NCI-H1930 (cell line): ENCODE data around the gene CCND2.
A peak's percentile ranks its signal among the peaks of the same experiment; 100 is the strongest.

Experiments
- DNase-seq, 2 experiments: peaks; one replicate each; lab custom pipeline; 2025; lab: John Stamatoyannopoulos, UW

Gene CCND2

GRCh38 chr12:4289998-4290790, 16.6 kb downstream of the CCND2 start:
- no peak for DNase-seq

GRCh38 chr12:4292341-4293073, 18.9 kb downstream of the CCND2 start:
- DNase-seq: no peak

GRCh38 chr12:4293299-4293965, 19.9 kb downstream of the CCND2 start:
- no peak for DNase-seq

- no peak for DNase-seq
Measured at GRCh38 chr12:4293966-4294505, 20.5 kb downstream of the CCND2 start.

DNA sequence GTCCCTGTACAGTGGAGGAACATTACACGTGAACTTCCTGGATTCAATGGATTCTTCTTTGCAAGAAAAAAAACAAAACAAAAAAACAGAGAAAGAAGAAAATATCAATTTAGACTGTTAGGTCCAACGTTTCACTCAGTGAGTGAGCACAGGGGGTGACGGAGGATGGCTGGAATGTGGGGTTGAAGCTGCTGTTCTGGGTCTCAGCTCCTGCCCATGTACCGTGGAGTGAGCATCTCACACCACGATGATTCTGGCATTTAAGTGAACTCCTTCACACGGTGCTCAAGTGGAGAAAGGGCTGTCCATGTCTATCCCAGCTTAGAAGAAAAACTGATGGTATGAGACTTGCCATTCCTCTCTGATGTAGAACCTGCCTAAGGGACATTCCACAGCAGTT, 23.2 kb downstream of the CCND2 start:
- no peak for DNase-seq

DNA sequence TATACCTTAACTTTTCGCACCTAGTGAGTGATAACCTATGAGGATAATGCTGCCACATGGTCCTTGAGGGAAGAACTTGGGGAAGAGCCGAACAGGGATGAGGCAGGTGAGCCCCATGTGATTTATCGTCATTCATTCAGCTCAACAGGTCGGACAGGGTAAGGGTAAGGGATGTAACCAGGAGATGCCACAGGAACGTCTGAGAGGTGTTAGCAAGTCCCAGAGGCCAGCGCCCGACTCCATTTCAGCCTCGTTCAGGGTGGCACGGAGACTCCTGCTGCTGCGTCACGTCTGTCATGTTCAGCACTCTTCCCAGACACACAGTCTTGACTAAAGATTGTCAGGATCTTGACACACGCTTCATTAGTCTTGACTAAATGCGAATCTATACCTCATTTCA, 24.1 kb downstream of the CCND2 start:
- no peak for DNase-seq

DNA sequence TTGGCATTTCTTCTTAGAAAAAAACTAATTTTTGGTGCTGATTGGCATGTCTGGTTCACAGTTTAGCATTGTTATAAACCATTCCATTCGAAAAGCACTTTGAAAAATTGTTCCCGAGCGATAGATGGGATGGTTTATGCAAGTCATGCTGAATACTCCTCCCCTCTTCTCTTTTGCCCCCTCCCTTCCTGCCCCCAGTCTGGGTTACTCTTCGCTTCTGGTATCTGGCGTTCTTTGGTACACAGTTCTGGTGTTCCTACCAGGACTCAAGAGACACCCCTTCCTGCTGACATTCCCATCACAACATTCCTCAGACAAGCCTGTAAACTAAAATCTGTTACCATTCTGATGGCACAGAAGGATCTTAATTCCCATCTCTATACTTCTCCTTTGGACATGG, 27.3 kb downstream of the CCND2 start:
- no peak for DNase-seq

GRCh38 chr12:4301932-4302501, 28.5 kb downstream of the CCND2 start:
- DNase-seq: no peak

- no peak for DNase-seq
Measured at GRCh38 chr12:4302881-4303280, 29.3 kb downstream of the CCND2 start.

GRCh38 chr12:4303750-4304149, 30.2 kb downstream of the CCND2 start:
- DNase-seq: no peak

DNA sequence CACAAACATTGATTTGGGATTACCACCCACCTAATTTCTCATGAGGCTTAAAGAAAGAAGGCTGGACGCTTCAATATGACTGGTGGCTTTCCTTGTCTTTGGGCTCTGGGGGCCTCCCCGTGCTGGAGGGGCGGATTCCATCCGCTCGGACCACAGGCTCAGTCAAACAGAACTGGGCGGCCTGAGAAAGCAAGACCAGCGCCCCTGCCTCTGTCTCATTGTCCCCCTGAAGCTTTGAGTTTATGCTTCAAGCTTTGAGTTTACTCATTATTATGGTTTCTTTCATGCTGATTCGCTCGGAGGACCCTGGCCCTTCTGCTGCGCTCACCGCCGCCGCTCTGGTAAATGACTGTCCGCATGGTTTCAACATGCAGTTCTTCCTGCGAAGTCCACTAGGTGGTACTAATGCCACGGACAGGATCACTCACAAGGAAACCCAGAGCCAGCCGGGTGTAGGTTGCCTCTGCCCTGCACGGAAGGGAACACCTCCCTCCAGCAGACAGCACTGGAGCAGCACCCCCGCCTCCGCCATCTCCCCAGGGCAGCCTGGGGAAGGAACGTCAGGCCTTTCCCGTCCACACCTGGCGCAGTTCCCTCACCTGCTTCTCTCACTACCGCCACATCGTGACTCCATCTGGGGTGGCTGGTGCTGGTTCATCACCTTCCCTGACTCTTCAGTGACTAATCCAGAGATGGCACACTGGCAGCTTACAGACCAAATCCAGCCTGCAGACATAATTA, 34.2 kb downstream of the CCND2 start:
- peak; percentile 66 to 78 for DNase-seq

DNA sequence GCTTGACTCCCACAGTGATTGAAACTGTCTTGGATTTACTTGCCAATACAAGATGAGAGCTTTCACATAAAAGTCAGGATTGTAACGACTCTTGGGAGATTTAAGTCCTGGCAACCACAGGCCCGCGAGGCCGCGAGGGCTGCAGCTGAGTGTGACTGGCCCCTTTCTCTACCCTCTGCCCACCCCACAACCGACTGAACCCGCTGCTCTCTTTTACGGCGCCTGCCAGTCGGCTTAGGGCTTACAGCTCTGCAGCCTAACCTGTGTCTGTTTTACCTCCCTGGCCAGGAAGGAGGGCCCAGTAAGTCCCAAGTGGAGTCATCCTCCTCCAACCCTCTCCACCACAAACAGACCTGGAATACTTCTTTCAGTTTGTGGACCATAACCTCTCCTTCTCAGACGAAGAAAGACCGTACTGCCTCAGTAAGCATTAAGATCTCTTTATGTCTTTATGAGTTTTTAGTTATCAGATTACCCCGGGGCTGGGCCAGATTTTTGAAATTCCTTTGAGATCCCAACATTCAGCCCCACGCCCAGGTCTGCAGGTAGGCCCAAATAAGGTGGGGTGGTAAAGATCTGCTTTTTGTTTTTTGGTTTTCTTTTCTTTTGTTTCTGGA, 34.9 kb downstream of the CCND2 start:
- DNase-seq: no peak

DNA sequence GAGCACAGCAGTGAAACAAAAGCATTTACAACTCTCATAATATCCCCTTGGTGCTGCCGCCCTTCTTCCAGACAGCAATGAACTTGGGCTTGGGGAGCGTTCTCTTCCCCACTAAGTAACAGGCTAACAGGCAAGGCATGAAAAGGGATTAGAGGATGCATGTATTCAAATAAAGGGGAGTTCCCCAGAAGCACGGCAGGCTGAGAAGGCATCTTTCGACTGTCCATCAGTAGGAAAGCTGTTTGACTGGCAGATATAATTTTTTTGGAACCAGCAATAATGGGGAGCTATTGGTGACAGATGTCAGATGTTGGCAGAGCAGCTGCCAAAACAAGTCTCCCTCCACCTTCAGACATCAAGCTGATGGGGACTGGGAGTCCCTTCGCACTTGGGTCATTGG, 38.2 kb downstream of the CCND2 start:
- no peak for DNase-seq

- no peak for DNase-seq
Measured at GRCh38 chr12:4312251-4312650, 38.7 kb downstream of the CCND2 start.

- no peak for DNase-seq
Measured at GRCh38 chr12:4320497-4320852, 46.9 kb downstream of the CCND2 start.

GRCh38 chr12:4320853-4321701, 47.5 kb downstream of the CCND2 start, which contains the start of gene TIGAR:
TSS of gene TIGAR (plus strand) at chr12:4321213. CDS start at chr12:4321272, 59 bp downstream.
- DNase-seq: peak; percentile 93 to 97

DNA sequence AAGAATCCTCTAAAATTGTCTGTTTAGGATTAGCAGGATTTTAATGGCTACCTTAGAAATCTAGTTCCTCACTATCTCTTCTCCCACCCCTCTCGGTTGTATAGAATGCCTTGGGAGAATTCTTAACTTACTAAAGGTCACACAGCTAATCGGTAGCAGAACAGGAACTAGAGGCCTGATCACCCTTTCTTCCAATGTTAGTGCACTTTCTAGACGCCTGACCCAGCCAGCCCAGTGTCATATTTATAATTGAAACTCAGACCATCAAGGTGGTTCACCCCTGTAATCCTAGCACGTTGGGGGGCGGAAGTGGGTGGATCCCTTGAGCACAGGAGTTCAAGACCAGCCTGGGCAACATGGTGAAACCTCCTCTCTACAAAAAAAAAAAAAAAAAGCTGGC, 49.2 kb downstream of the CCND2 start:
- DNase-seq: no peak
